Thyroid gland (tissue), 4 donors: ENCODE measurements around the gene ADAMTS2. TPM values are rescaled to one million over a fixed set of nuclear protein-coding genes. Genes with fewer than 3 reads are reported as not detected.

Experiments
- DNase-seq, 2 donors: peaks; one replicate each; pipeline ENCODE4 v3.0.0-alpha.2; 2019
- H3K27ac ChIP-seq, 3 donors: fragments of 200-600 bp; sonication (generic); 1 replicate in 2 of 3; 2 replicates in 1 of 3; pipeline ENCODE4 v1.5.1; 2016 to 2019; ENCODE audit warnings: mild to moderate bottlenecking in 1 of 3, moderate library complexity in 1 of 3
- H3K27me3 ChIP-seq: fragments of 200-600 bp; sonication (generic); one replicate; pipeline ENCODE4 v1.5.1; 2019
- H3K36me3 ChIP-seq, 2 donors: fragments of 200-600 bp; sonication (generic); one replicate each; pipeline ENCODE4 v1.5.1; 2016 to 2019
- H3K4me1 ChIP-seq, 2 donors: fragments of 200-600 bp; sonication (generic); one replicate each; pipeline ENCODE4 v1.5.1; 2017 to 2019
- H3K4me3 ChIP-seq, 3 donors: fragments of 200-600 bp; sonication (generic); replicated peaks in 1 of 3; 1 replicate in 2 of 3; 2 replicates in 1 of 3; pipeline ENCODE4 v1.5.1; 2016; ENCODE audit warnings: mild to moderate bottlenecking in 1 of 3
- H3K9me3 ChIP-seq: fragments of 200-600 bp; sonication (generic); one replicate; pipeline ENCODE4 v1.5.1; 2017
- POLR2A ChIP-seq, 2 donors: fragments of 450-650 bp; IDR thresholded peaks; one replicate each; pipeline ENCODE4 v1.6.1; 2017; ENCODE audit warnings: antibody characterized with exemption in 2 of 2, mild to moderate bottlenecking in 2 of 2, moderate library complexity in 1 of 2
- WGBS, 2 donors: methylation state at CpG; one replicate each; pipeline ENCODE4 v1.1.5; 2017; 5-methylcytosine and 5-hydroxymethylcytosine counted together
- intact Hi-C: fragments of 100-400 bp; cut with DNase I; formaldehyde crosslinking; loops from one replicate; pipeline ENCODE4 v1.15.1; 2023
- total RNA-seq, 4 donors: library from RNA; depleted of rRNA; stranded (reverse); fragments of >200 nt; gene quantifications; one replicate each; pipeline ENCODE4 v1.2.3, GENCODE V29; 2016
- TF ChIP-seq, protein P1 (sequence below), 6 experiments: fragments of 200-600 bp in 3 of 6; fragments of 450-650 bp in 3 of 6; sonication (generic) in 3 of 6; IDR thresholded peaks; one replicate each; pipeline ENCODE4 v1.5.1; 2016 to 2019; ENCODE audit warnings: antibody characterized with exemption in 6 of 6, mild to moderate bottlenecking in 2 of 6, inconsistent platforms in 1 of 6, moderate library complexity in 1 of 6

Gene ADAMTS2
- total RNA-seq, 4 donors from 2014 or later: 3.5 to 16.2 (median 7.3) TPM

DNA sequence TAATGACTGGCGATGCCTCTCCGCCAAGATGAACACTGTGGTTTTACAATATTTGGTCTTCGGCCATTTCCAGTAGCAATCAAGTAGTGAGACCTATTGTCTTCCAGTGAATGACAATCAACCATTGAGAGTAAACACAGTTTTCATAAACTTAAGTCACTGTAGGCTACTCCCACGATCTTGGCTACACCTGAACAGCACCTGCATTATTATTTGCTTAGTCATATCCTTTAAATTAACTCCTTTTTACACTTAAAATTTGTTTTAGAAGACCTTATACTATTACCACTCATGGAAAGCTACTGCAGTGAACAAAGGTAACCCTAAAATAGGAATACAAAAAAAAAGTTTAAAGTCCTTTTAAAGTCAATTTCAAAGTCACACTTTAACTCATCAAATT, 226.9 kb downstream of the ADAMTS2 start:
- Histone ChIP-seq H3K4me1 (no peaks in the 10 kb centered on the region), H3K9me3 (no peaks in the 10 kb centered on the region), H3K27me3 (no peaks in the 10 kb centered on the region), H3K27ac (no peak overlapping the region), H3K4me3 (no peak overlapping the region), H3K36me3 (no peaks in the 10 kb centered on the region)
- DNase-seq: no peak
- TF ChIP-seq POLR2A (IDR thresholded peaks at IDR 0.05): no peak
- TF ChIP-seq, protein P1, sequence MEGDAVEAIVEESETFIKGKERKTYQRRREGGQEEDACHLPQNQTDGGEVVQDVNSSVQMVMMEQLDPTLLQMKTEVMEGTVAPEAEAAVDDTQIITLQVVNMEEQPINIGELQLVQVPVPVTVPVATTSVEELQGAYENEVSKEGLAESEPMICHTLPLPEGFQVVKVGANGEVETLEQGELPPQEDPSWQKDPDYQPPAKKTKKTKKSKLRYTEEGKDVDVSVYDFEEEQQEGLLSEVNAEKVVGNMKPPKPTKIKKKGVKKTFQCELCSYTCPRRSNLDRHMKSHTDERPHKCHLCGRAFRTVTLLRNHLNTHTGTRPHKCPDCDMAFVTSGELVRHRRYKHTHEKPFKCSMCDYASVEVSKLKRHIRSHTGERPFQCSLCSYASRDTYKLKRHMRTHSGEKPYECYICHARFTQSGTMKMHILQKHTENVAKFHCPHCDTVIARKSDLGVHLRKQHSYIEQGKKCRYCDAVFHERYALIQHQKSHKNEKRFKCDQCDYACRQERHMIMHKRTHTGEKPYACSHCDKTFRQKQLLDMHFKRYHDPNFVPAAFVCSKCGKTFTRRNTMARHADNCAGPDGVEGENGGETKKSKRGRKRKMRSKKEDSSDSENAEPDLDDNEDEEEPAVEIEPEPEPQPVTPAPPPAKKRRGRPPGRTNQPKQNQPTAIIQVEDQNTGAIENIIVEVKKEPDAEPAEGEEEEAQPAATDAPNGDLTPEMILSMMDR (IDR thresholded peaks at IDR 0.05): no peak
- intact Hi-C loops: no loop called here
- WGBS, 2 donors: 85 to 86% methylated on average over 4 of the region's 4 CpGs

DNA sequence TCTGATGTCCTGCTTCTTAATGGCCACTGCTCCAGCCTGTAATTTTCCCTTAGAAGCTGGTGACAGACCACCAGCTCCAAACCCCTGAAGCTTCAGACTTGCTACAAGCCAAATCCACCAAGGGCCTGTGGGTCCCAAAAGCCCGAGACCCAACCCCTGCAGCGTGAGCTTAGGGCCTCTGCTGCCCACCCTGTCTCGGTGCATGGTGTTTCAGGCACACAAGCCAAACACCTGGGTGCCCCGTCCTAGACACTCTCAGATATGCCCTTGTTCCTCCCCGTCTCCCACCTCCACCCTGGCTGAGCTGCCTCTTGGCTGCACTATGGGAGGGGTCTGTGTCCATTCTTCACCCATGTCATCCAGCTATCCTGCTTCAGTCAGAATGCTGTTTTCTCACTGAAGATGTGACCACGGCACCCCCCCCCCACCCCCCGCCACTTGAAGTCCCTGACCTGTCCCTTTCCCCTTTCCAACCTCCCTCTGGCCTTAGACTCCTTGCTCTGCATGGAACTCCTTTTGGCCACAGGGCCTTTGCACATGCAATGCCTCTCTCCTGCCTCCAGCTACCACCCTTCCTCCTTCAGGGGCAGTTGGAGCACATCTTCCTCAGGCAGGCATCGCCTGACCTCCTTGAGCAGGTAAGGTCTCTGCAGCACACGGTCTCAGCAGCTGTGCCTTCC, 229.3 kb downstream of the ADAMTS2 start:
- intact Hi-C loops: no loop called here
- no peaks in the 10 kb centered on the region for H3K9me3 ChIP-seq
- H3K36me3 ChIP-seq: no peaks in the 10 kb centered on the region
- no peaks in the 10 kb centered on the region for H3K4me1 ChIP-seq
- H3K27me3 ChIP-seq: no peaks in the 10 kb centered on the region
- WGBS, 2 donors: 89 to 93% methylated on average over 9 of the region's 9 CpGs
- no peak for DNase-seq
- H3K4me3 ChIP-seq: no peak overlapping the region
- H3K27ac ChIP-seq: no peak overlapping the region
- TF ChIP-seq, protein P1 (IDR thresholded peaks at IDR 0.05): no peak
- TF ChIP-seq POLR2A (IDR thresholded peaks at IDR 0.05): no peak

DNA sequence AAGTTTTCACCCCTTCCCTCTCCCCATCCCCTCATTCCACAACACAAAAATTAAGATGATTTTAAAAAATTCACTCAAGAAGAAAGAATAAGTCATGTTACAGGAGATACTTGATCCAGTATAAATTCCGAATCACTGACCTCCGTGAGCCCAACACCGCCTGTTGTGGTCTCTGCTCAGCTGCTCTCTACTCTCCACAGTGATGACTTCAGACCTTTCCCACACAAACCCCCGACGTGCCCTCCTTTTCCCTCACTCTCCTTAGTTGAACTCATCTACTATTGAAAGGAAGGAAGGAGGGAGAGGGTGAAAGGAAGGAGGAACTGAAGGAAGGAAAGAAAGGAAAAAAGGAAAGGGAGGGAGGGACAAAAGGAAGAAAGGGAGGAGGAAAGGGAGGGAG, 230.0 kb downstream of the ADAMTS2 start:
- intact Hi-C loops: no loop called here
- no peak overlapping the region for H3K27ac ChIP-seq
- no peak for DNase-seq
- WGBS, 2 donors: 83 to 85% methylated on average over 5 of the region's 5 CpGs
- no peak overlapping the region for H3K4me3 ChIP-seq
- no peak for TF ChIP-seq POLR2A (IDR thresholded peaks at IDR 0.05)
- TF ChIP-seq, protein P1 (IDR thresholded peaks at IDR 0.05): no peak
- H3K36me3 ChIP-seq: no peaks in the 10 kb centered on the region
- no peaks in the 10 kb centered on the region for H3K9me3 ChIP-seq
- H3K27me3 ChIP-seq: no peaks in the 10 kb centered on the region
- H3K4me1 ChIP-seq: no peaks in the 10 kb centered on the region

DNA sequence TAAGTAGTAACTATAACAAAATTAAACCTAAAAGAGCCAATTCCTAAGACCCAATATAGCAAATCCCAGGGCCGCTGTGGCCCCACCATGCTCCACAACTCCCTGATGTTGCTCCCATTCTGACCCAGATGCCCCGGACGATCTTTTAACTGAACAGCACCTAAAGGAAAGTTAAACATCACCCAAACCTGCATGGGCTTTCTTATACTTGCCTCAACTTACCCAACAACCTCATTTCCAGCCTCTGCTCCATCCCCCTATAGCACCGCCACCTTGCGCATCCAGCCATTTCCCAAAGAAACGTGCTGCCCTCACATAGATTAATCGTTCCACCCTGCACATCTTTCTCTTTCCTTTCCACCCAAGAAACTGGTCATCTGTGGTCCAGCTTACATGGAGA, 230.5 kb downstream of the ADAMTS2 start:
- Histone ChIP-seq H3K27me3 (no peaks in the 10 kb centered on the region), H3K4me3 (no peak overlapping the region), H3K9me3 (no peaks in the 10 kb centered on the region), H3K36me3 (no peaks in the 10 kb centered on the region), H3K27ac (no peak overlapping the region), H3K4me1 (no peaks in the 10 kb centered on the region)
- TF ChIP-seq, protein P1 (IDR thresholded peaks at IDR 0.05): no peak
- TF ChIP-seq POLR2A (IDR thresholded peaks at IDR 0.05): no peak
- 94 to 95% methylated on average over 7 of the region's 7 CpGs for WGBS, 2 donors
- no peak for DNase-seq
- intact Hi-C loops: no loop called here

DNA sequence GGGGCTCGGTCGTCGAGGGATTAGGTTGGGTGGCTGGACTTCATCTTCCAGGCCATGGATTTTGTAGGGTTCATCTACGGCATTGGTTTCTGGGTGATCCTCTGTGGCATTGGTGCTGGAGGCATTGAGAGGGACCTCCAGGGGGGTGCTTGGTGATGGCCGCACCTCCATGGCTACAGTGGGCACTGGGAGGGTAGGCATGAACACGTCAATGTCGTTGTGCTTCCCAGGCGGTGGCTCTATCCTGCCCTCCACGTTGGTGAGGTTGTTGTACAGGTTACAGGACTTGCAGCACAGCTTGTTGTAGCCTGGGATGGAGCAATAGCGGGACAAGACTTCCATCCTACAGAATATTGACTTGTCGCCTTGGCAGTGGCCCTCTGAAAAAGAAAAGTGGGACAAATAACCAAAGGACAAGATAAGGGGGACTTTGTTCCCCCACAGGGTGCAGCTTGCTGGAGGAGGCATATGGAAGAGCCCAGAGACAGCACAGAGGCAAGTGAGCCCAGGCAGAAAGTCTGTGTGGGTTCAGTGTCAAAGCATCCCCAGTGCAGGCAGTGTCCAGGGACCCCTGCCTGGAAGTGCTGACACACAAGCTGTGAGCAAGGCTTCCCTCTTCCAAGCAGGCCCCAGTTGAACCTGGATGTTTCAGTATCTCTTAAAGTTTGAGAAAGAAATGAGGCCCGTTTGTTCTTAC, 231.2 kb downstream of the ADAMTS2 start:
- Histone ChIP-seq H3K4me1 (no peaks in the 10 kb centered on the region), H3K9me3 (no peaks in the 10 kb centered on the region), H3K36me3 (no peaks in the 10 kb centered on the region), H3K4me3 (no peak overlapping the region), H3K27me3 (no peaks in the 10 kb centered on the region), H3K27ac (no peak overlapping the region)
- no peak for TF ChIP-seq POLR2A (IDR thresholded peaks at IDR 0.05)
- TF ChIP-seq, protein P1 (IDR thresholded peaks at IDR 0.05): no peak
- no peak for DNase-seq
- WGBS, 2 donors: 87 to 88% methylated on average over 12 of the region's 12 CpGs
- intact Hi-C loops: no loop called here
